Measurements from ENCODE around the gene PHKB. TPM values are rescaled to one million over a fixed set of nuclear protein-coding genes. Genes with fewer than 3 reads are reported as not detected.
"Not testable (repeated sequence)": the region's sequence is repeated elsewhere in the genome, so short reads cannot be mapped to it uniquely, and the experiment has no call there.

The PHKB gene
- total RNA-seq, 2 experiments from 2014 or later: 30.1 to 32.2 TPM

DNA sequence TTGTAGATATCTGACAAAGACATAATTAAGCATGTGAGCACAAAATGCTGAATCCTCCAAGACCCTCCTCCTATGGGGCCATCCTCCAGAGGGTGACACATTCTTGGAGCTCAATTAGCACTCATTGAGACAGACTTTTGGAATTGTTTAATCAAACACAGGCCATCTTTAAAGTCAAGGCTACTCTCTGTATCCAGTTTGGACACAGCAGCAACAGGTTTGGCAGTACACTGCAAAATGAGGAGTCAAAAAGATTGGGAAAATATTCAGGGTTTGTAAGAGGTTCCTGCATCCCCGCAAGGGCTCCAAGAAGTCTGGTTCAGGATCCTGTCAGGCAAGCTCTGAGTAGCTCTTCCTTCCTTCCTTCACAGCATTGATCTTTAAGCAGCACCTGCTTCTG lies 1.5 kb upstream of the PHKB start:
- Mint-ChIP-seq H3K27me3 (no peaks in the 10 kb centered on the region), H3K4me1 (peaks cover 50% of the 10 kb centered on the region), H3K36me3 (ENCODE audit: low read depth) (peaks cover 26% of the 10 kb centered on the region), H3K9me3 (no peaks in the 10 kb centered on the region), H3K4me3 (peak overlapping the region; percentile 86), H3K27ac (peak overlapping the region; percentile 96)
- POLR2A ChIA-PET: interaction anchor here (0.5 kb wide), 1 partner anchor 52 kb away, joined by 3 read pairs; no protein-coding TSS in a partner anchor
- CTCF ChIA-PET: interaction anchor here (0.8 to 1.3 kb wide), 2 partner anchors 9 to 316 kb away, joined by 3 read pairs; partner anchors contain the start of gene NETO2
- DNase-seq: no peak

DNA sequence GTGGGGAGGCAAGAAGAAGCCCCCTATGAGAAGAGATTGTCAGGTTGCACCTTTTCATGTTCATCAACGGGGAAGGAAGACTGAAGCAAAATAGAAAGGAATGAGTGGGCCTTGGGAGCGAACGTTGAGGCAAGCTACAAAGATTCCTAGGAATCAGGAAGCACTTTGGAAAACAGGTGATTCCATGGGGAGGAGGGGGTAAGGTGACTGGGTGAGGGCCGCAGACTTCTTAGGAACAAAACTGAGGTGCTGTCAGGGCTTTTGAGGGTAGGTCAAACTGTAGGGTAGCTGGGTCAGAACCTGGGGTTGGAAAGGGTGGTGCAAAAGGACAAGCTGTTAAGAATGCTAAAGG lies 796 bp upstream of the PHKB start:
- H3K27ac Mint-ChIP-seq: peak overlapping the region; percentile 96
- peaks cover 51% of the 10 kb centered on the region for H3K4me1 Mint-ChIP-seq
- ChIA-PET CTCF (interaction anchor here (0.8 to 1.7 kb wide), 4 partner anchors 8 to 423 kb away, joined by 3 to 6 read pairs (median 3); partner anchors contain the start of gene NETO2), POLR2A (no interaction called here)
- H3K36me3 Mint-ChIP-seq (ENCODE audit: low read depth): peaks cover 23% of the 10 kb centered on the region
- no peaks in the 10 kb centered on the region for H3K27me3 Mint-ChIP-seq
- DNase-seq: no peak
- H3K9me3 Mint-ChIP-seq: no peaks in the 10 kb centered on the region
- peak overlapping the region; percentile 86 for H3K4me3 Mint-ChIP-seq

DNA sequence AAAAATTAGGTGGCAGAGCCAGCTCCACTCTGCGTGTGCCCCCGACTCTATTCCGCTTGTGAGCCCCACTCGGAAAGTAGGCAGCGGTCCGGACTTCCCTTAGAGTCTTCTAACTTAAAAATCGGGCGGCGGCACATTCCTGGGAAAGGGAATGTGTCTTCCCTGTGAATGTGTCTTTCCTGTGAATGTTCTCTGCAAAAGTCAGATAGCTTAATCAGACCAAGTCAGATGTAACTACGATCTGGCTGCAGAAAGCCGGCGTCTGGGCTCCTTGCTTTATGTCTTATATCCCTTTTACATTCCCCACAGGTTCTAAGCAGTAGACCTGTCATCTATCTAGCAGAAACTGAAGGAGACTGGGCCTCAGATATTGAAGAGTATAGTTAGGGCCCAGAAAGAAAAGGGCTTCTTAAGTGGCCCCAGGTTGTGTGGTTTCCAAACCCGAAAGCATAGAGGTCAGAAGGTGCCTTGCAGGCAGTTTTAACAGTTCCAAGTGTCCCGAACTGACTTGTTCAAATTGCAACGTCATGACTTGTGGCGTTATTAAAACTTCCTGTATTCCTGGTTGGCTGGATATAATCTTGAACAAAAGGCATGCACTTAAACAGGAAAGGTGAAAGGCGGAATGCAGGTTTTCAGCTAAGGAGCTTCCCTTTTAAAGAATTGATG lies 601 bp downstream of the PHKB start:
- DNase-seq: peak; percentile 32
- ChIA-PET CTCF (interaction anchor here (1.1 to 1.7 kb wide), 4 partner anchors 11 to 424 kb away, joined by 3 to 6 read pairs (median 4); no protein-coding TSS in a partner anchor), POLR2A (interaction anchor here (0.8 to 1.4 kb wide), 2 partner anchors 49 to 113 kb away, joined by 3 read pairs; no protein-coding TSS in a partner anchor)
- peaks cover 20% of the 10 kb centered on the region for H3K36me3 Mint-ChIP-seq (ENCODE audit: low read depth)
- peak overlapping the region; percentile 96 for H3K27ac Mint-ChIP-seq
- no peaks in the 10 kb centered on the region for H3K9me3 Mint-ChIP-seq
- H3K27me3 Mint-ChIP-seq: no peaks in the 10 kb centered on the region
- H3K4me1 Mint-ChIP-seq: peaks cover 53% of the 10 kb centered on the region
- H3K4me3 Mint-ChIP-seq: peak overlapping the region; percentile 86

DNA sequence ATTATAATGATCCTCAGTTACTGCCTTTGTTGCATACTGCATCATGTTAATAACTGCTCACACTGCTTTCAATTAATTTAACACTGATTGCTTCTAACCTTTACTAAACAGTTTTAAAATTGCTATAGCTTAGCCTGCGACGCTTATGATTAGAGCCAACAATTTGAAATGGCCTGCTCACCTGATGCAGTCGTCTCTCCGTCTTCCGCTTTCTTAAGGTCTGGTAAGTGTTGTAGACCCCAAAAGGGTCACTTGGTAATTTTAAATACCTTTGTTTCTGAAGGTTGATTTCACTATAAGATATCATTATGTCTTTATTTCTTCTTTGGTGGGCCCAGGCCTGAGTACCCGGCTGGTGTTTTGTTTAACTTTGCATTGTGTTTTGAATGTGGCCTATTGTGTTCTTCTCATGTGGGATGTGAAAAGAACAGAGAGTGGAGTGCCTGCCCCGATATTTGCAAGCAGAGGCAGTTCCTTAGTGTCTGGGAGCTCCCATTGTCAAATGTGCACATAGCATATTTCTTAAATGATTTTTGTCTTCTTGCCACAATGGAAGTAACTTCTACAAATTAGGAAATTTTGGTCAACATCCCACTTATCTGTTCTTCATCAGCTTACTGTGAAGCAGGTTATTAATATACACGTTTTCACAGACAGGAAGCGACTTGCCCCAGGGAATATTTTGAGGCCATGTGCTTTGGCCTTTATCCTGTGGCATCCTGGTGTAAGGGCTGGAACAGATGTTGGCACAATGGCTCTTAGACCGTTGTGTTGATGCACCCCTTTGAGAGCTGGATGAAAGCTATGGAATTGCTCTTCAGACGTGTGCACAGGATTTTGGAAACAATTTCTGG lies 2.9 kb downstream of the PHKB start:
- peaks cover 44% of the 10 kb centered on the region for H3K4me1 Mint-ChIP-seq
- no peak for DNase-seq
- peaks cover 14% of the 10 kb centered on the region for H3K36me3 Mint-ChIP-seq (ENCODE audit: low read depth)
- no peaks in the 10 kb centered on the region for H3K9me3 Mint-ChIP-seq
- CTCF ChIA-PET: no interaction called here
- POLR2A ChIA-PET: no interaction called here
- H3K27me3 Mint-ChIP-seq: no peaks in the 10 kb centered on the region
- H3K27ac Mint-ChIP-seq: no peak overlapping the region
- H3K4me3 Mint-ChIP-seq: no peak overlapping the region

DNA sequence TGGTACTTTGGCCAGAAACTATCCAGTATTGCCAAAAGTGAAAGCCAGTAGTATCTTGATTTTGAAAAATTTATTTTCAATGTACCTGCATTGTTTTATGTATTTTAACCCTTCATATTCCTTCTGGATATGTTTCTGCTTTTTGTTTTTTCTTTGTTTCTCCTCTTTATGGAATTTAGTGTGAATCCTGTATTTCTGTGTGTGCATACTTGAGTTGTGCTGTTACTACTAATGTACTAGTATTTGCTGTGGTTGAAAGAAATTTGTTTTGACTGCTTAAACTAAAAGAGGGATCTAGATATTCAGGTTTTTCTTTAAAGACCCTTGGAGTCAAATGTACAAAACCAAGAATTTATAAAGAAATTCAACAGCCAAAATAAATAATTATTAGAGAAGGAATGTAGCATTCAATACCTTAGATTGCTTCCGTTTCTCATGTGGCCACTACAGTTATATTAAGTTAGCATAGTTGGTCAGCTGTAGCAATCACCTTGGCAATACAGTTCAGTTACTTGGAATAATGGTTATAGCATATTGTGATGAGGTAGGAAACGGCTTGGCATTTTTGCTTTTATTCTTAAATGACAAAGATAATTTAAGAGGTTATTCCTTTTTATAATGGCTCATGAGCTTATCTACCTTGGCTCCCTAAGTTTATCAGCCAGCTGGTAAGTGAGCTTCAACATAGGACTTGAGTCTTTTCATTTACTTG lies 4.9 kb downstream of the PHKB start:
- H3K9me3 Mint-ChIP-seq: no peaks in the 10 kb centered on the region
- ChIA-PET CTCF (no interaction called here), POLR2A (no interaction called here)
- no peak overlapping the region for H3K27ac Mint-ChIP-seq
- no peaks in the 10 kb centered on the region for H3K27me3 Mint-ChIP-seq
- peaks cover 15% of the 10 kb centered on the region for H3K36me3 Mint-ChIP-seq (ENCODE audit: low read depth)
- no peak overlapping the region for H3K4me3 Mint-ChIP-seq
- H3K4me1 Mint-ChIP-seq: peaks cover 30% of the 10 kb centered on the region
- DNase-seq: no peak

DNA sequence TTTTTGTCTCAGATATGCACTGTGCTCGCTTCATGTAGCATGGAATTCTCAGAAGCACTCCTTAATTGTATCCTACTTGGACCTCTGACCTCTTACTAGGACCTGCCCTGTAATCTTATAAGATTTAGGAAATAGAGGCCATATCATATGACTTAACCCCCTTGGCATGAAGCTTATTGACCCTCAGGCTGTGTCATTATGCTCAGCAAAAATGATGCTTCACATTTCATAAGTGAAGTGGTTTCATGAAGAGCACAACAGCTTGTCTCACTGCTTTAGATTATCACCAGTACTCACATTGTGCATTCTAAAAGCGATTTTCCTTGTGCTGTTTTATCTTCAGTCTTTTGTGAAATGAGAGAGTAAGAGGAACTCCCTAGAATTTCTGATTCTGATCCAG lies 6.4 kb downstream of the PHKB start:
- no peaks in the 10 kb centered on the region for H3K27me3 Mint-ChIP-seq
- CTCF ChIA-PET: no interaction called here
- peaks cover 17% of the 10 kb centered on the region for H3K36me3 Mint-ChIP-seq (ENCODE audit: low read depth)
- POLR2A ChIA-PET: no interaction called here
- no peak overlapping the region for H3K4me3 Mint-ChIP-seq
- H3K9me3 Mint-ChIP-seq: no peaks in the 10 kb centered on the region
- DNase-seq: no peak
- peaks cover 23% of the 10 kb centered on the region for H3K4me1 Mint-ChIP-seq
- no peak overlapping the region for H3K27ac Mint-ChIP-seq

DNA sequence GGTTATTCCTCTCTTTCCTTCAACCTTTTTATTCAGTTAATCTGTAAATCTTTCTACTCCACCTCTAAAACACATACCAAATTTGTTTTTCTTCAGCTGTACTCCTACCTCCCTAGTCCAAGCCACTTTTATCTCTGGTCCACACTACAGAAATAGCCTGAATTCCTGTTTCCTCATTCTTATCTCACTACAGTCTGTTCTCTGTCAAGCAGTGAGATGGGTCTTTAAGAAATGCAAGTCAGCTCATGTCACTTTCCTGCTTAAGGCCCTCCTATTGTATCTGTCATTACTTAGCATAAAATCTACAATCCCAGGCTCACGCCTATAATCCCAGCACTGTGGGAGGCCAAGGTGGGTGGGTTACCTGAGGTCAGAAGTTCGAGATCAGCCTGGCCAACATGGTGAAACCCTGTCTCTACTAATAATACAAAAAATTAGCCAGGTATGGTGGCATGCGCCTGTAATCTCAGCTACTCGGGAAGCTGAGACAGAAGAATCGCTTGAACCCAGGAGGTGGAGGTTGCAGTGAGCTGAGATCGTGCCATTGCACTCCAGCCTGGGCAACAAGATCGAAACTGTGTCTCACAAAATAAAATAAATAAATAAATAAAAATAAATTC lies 7.0 kb downstream of the PHKB start:
- POLR2A ChIA-PET, H3K27ac Mint-ChIP-seq, H3K9me3 Mint-ChIP-seq, H3K27me3 Mint-ChIP-seq, DNase-seq, H3K4me3 Mint-ChIP-seq: not testable (repeated sequence)
- Mint-ChIP-seq H3K4me1 (peaks cover 16% of the 10 kb centered on the region), H3K36me3 (ENCODE audit: low read depth) (peaks cover 17% of the 10 kb centered on the region)
- CTCF ChIA-PET: interaction anchor here (1.0 to 1.2 kb wide), 2 partner anchors 8 to 11 kb away, joined by 3 to 6 read pairs; no protein-coding TSS in a partner anchor

DNA sequence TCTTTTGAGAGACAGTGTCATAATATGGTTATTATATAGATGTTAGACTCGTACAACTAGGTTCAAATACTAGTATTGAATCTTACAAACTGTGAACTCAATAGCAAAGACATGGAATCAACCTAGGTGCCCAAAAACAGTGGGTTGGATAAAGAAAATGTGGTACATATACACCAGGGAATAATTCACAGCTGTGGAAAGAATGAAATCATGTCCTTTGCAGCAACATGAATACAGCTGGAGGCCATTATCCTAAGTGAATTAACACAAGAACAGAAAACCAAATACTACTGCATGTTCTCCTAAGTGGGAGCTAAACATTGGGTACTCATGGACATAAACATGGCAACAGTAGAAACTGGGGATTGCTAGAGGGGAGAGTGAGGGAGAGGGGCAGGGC lies 8.1 kb downstream of the PHKB start:
- CTCF ChIA-PET: interaction anchor here (1.0 to 1.2 kb wide), 2 partner anchors 9 to 10 kb away, joined by 3 to 6 read pairs; no protein-coding TSS in a partner anchor
- Mint-ChIP-seq H3K9me3 (no peaks in the 10 kb centered on the region), H3K27me3 (no peaks in the 10 kb centered on the region), H3K4me3 (no peak overlapping the region), H3K36me3 (ENCODE audit: low read depth) (peaks cover 13% of the 10 kb centered on the region), H3K27ac (no peak overlapping the region), H3K4me1 (peaks cover 8% of the 10 kb centered on the region)
- POLR2A ChIA-PET: no interaction called here
- no peak for DNase-seq

DNA sequence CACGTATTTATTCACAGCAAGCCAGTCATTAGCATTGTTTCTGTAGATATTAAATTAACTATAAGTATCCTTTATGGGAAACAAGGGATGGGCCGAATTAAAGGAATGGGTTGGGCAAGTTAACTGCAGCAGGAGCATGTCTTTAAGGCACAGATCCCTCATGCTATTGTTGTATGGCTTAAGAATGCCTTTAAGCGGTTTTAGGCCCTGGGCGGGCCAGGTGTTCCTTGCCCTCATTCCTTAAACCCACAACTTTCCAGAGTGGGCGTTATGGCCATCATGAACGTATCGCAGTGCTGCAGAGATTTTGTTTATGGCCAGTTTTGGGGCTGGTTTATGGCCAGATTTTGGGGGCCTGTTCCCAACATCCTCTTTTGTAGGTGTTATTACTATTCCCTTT lies 9.1 kb downstream of the PHKB start:
- Mint-ChIP-seq H3K36me3 (ENCODE audit: low read depth) (peaks cover 13% of the 10 kb centered on the region), H3K27ac (no peak overlapping the region), H3K4me3 (no peak overlapping the region), H3K27me3 (no peaks in the 10 kb centered on the region), H3K4me1 (peaks cover 5% of the 10 kb centered on the region), H3K9me3 (no peaks in the 10 kb centered on the region)
- no peak for DNase-seq
- POLR2A ChIA-PET: no interaction called here
- CTCF ChIA-PET: no interaction called here

DNA sequence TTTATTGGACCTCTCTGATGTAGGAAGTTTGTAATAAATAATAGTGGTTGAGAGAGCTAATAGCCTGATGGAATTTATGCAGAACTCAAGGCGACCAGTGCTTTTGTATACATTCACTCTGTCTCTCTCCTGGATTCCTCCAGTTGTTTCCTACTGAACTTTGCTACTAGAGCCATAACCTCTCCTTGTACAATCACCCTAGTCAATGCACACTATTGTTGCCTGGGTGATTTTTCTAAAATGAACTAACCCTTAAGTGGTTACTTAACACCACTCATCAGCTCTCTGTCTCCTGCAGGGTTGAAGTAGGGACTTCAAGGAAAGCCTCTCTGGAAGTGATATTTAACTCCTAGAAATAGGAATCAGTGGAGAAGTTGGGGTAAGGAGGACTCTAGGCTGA lies 9.7 kb downstream of the PHKB start:
- H3K9me3 Mint-ChIP-seq: no peaks in the 10 kb centered on the region
- H3K27me3 Mint-ChIP-seq: no peaks in the 10 kb centered on the region
- ChIA-PET CTCF (interaction anchor here (0.6 kb wide), 1 partner anchor 204 kb away, joined by 3 read pairs; no protein-coding TSS in a partner anchor), POLR2A (no interaction called here)
- H3K4me3 Mint-ChIP-seq: no peak overlapping the region
- no peak overlapping the region for H3K27ac Mint-ChIP-seq
- DNase-seq: no peak
- peaks cover 2% of the 10 kb centered on the region for H3K4me1 Mint-ChIP-seq
- H3K36me3 Mint-ChIP-seq (ENCODE audit: low read depth): peaks cover 13% of the 10 kb centered on the region

DNA sequence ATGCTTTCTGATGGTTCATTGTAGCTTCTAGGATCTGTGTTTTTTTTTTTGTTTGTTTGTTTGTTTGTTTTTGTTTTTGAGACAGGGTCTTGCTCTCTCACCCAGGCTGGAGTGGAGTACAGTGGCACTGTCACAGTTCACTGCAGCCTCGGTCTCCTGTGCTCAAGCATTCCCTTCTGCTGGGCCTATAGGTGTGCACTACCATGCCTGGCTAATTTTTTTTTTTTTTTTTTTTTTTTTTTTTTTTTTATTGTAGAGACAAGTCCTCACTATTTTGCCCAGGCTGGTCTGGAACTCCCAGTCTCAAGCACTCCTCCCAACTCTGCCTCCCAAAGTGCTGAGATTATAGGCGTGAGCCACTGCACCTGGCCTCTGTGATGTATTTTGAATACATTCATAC lies 11.9 kb downstream of the PHKB start:
- H3K4me1 Mint-ChIP-seq, H3K27ac Mint-ChIP-seq, DNase-seq, H3K27me3 Mint-ChIP-seq, CTCF ChIA-PET, POLR2A ChIA-PET, H3K4me3 Mint-ChIP-seq, H3K9me3 Mint-ChIP-seq: not testable (repeated sequence)
- peaks cover 11% of the 10 kb centered on the region for H3K36me3 Mint-ChIP-seq (ENCODE audit: low read depth)

DNA sequence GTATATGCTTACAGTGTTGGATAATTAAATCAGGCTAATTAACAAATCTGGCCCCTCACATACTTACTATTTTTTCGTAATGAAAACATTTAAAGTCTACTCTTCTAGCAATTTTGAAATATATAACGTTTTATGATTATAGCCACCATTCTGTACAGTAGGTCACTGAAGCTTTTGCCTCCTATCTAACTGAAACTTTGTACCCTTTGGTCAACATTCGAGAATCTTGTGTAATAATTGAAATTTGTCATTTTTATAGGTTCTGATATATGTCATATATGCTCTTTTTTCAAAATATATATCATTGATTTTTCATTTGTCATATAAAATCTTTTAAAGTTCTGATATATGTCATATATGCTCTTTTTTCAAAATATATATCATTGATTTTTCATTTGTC lies 12.7 kb downstream of the PHKB start:
- no peak for DNase-seq
- CTCF ChIA-PET: no interaction called here
- no peaks in the 10 kb centered on the region for H3K9me3 Mint-ChIP-seq
- H3K36me3 Mint-ChIP-seq (ENCODE audit: low read depth): peaks cover 8% of the 10 kb centered on the region
- H3K4me1 Mint-ChIP-seq: no peaks in the 10 kb centered on the region
- no peak overlapping the region for H3K4me3 Mint-ChIP-seq
- no peak overlapping the region for H3K27ac Mint-ChIP-seq
- no peaks in the 10 kb centered on the region for H3K27me3 Mint-ChIP-seq
- POLR2A ChIA-PET: no interaction called here
